GM15510 (cell line): ENCODE data around the gene HIBCH.

Experiments used
- POLR2A ChIP-seq: IDR thresholded peaks from 3 replicates; pipeline ENCODE4 v1.6.1; 2011; ENCODE audit warnings: borderline replicate concordance; ENCODE audit not compliant: insufficient read length; ENCODE audit errors: extremely low read depth

HIBCH gene

DNA sequence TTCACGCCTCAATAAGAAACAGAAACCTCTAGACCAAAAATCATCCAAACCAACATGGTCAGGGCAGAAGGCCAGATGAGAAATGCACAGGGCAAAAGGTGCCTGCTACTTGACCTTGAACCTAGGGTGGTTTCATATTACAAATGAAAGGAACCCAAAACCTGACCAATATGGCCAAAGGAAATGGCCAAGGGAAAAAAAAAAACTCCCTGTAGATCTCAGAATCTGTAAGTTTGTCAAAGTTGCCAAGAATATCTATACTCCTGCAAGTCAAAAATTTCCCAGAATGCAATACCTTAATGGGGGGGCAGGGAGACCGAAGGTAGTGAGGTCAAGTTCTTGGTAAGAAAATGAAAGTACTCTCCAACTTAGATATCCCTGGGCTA is 47.2 kb downstream of the HIBCH start:
- no peak for TF ChIP-seq POLR2A

DNA sequence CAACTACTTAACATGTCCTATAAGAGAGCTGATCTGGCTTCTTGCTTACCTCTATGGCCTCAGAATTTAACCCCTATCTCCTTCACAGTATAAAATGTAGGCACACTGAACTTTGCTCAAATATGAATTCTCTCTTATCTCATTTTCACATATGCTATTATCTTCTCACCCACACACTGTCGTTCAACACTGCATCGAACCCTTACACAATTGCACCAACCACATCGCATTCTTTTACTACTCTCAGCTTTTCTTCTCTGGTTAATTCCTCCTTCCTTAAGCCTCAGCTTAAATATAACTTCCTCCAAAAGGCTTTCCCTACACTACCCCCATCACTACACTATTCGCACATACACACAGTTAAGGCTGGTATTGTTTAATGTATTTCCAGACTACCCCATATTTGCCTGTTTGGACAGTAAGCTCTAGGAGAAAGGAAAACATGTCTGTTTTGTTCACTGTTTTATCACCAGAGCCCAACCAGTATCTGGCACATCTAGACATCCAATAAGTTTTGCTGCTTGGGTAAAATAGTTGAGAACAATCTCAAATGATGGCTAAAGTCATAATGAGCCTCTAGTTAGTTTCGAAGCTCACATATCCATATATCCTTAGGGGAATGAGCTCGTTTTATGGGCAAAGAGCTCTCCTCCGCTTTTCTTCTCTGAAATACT is 47.7 kb downstream of the HIBCH start:
- TF ChIP-seq POLR2A = no peak

DNA sequence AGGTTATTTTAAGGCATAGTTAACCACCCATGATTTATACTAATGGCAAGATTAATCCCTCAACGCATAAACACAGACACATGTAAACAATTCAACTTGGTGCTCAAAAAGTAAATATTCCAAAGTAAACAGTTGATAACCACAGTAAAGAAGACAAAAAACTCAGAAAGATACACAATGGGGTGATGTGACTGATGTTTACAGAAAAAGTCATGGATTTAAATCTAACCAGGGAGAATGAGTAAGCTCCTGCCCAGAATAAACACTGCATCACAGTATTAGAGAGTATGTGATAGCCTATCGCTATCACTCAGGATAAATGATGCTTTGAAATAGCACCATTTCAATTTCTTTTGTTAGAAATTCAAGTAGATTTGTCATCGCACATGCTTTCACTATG is 49.3 kb downstream of the HIBCH start:
- no peak for TF ChIP-seq POLR2A

DNA sequence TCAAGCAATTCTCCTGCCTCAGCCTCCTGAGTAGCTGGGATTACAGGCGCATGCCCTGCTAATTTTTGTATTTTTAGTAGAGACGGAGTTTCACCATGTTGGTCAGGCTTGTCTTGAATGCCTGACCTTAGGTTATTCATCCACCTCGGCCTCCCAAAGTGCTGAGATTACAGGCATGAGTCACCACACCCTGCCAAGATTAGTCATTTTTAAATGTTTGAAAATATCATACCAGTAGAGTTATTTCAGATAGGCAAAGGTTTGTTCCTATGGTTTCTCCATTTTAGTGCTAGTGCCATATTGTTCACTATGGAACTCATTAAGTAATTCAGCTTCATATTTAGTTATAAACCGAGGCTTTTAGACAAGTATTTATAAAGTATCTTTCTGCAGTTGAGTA is 52.3 kb downstream of the HIBCH start:
- no peak for TF ChIP-seq POLR2A

DNA sequence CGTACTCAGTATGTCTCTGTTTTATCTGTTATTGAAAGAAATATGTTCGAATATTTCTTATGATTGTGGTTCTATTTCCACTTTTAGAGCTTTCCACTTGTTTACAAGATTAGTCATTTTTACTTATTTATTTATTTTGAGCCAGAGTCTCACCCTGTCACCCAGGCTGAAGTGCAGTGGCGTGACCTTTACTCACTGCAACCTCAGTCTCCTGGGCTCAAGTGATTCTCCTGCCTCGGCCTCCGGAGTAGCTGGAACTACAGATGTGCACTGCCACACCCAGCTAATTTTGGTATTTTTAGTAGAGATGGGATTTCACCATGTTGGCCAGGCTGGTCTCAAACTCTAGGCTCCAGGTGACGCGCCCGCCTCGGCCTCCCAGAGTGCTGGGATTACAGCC is 53.3 kb downstream of the HIBCH start:
- no peak for TF ChIP-seq POLR2A

DNA sequence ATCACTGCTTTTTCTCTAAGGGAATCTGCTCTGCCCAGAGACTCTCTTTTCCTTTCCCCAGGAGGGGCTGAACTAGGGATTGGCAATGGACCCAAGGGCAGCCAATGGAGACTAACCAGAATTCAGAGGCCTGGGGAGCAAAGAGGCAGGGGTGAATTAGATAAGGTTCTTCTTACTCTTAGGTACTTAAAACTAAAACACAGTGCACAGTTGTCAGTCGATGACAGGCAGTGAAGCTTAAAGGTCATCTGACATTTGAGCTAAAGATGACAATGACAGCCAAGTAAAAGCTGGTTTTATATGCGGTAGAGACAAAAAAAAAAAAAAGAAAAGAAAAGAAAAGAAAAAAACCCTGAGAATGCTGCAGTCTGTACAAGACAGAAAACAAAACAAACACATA is 57.8 kb downstream of the HIBCH start:
- no peak for TF ChIP-seq POLR2A

DNA sequence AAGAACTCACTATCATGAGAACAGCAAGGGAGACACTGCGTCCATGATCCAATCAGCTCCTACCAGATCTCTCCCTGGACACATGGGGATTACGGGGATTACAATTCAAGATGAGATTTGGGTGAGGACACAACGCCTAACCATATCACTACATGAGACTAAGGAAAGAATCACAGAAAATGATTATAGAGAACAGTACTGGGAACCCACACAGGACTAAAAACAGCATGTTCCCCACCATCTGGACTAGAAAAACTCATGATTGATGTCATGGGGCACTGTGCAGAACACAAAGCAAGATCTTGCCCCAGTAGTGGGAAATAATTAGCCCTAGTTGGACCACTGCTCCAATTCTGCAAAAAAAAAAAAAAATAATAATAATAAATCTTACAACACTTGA is 63.5 kb downstream of the HIBCH start:
- no peak for TF ChIP-seq POLR2A

DNA sequence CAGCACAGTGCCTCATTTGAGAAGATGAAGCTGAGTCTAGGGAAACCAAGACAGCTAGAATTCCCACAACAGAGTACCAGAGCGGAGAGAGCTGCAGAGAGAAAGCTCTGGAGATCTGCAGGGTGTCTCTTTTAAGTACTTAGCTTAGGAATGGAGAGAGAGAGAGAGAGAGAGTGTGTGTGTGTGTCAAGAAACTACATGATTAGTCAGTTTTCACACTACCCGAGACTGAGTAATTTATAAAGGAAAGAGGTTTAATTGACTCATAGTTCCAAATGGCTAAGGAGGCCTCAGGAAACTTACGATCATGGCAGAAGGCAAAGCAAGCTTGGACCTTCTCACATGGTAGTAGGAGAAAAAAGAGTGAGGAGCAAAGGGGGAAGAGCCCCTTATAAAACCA is 64.0 kb downstream of the HIBCH start:
- no peak for TF ChIP-seq POLR2A

DNA sequence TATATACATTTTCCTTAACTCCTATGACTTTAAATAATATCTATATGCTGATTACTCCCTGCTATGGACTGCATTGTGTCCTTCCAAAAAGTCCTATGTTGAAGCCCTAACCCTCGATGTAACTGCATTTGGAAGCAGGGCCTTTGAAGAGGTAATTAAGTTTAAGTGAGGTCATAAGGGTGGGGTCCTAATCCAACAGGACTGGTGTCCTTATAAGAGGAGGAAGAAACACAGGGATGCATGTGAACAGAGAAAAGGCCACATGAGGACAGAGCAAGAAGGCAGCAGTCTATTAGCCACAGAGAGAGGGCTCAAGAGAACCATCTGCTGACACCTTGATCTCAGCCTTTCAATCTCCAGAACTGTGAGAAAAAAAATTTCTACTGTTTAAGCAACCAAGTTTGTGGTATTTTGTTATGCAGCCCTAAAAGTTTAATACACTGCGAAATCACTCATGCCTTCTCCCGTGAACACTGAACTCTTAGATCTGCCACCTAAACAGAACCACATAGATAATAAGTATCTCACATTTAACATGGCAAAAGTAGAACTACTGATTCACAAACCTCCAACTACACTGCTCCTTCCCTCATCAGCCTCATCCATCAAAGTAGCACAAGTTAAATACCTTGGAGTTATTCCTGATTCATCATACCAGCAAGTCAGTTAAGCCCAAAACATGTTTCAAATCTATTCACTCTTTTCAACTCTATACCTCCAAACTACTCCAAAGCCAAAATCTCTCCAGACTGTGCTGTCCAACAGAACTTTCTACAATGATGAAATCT is 65.4 kb downstream of the HIBCH start:
- no peak for TF ChIP-seq POLR2A

DNA sequence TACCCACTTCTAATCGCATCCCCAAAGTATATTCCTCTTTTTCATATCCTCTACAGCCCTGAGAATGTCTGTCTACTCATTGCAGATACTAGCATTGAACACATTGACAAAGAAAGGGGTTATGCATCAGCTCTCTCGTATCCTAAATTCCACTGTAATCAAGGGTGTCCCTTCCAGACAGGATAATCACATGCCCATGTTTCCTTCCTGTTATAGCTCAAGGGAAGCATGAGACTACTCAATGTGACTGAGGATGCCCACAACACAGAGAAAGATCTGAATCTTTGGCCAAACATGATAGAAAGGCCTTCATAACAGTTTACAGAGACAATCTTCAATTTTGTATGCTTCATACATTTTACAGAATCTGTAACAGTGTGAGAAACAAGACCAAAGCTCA is 69.2 kb downstream of the HIBCH start:
- TF ChIP-seq POLR2A = no peak

DNA sequence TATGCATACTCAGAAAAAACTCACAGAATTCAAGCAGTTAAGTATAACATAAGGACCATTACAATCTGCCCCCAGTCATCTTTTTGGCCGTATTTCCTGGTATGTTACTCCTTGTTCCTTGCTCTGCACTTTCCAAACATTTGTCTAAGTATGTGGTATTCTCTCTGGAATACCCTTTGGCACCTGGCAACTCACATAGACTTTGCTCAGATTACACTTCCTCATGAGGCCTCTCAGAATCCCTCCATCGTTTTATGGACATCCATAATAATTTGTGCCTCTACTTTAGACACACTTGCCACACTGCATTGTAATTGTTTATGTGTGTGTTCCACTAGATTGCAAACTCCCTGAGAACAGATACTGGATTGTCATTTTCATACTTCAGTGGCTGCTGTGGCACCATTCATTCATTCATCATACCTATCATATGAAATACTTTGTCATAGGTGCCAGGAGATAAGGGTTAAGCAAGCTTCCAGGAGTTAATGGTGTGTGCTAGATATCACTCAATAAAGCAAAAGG is 84.0 kb downstream of the HIBCH start:
- TF ChIP-seq POLR2A = no peak

DNA sequence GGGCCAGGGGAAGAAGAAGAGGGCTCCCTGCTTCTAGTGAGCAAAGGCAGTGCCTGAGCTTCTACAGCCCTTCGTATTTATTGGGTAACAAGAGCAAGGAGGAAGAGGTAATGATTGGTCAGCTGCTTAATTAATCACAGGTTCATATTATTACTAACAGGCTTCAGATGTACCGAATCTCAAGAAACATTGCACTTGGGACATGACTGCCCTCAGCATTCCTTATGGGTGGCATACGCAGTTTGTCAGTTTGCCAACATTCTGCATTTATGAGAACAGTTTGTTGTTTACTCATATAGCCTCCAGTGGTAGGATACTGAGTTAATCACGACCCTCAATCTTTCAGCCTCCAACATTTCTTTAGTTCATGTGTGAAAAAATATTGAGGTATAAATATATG is 84.5 kb downstream of the HIBCH start:
- no peak for TF ChIP-seq POLR2A

DNA sequence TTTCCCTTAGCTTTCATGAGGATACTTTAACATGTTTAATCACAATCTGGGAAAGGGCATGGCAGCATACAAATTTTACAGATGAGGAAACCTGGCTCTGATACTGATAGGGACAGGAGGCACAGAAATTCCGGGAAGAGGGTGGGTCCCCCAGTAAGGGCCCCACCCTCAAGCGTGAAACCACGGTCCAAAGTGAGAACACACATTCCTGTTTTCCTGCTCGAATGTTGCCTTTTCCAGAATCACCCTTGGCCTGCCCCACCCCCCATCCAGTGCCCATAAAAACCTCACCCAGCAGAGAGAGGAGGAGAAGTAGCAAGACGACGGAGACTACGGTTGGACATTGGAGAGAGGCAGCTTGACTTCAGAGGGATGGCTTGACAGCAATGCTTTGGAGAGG is 98.2 kb downstream of the HIBCH start:
- TF ChIP-seq POLR2A = no peak

DNA sequence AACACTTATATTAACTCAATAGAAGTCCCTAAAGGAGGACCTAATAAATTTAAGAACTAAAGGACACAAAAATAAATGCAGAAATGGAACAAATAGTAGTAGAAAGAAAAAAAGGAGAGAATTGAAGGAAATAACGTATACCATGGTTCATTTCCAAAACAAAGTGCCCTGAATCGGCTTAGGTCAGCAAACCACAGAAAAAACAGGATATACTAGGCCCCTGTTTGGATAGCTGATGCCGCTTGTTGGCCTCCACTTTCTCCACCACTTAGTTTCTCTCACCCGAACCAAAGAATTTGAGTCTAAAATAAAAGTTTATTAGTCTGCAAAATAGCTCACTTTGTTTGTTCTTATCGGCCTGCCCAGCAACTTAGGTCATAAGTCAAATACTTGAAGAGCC is 100.4 kb downstream of the HIBCH start:
- no peak for TF ChIP-seq POLR2A

DNA sequence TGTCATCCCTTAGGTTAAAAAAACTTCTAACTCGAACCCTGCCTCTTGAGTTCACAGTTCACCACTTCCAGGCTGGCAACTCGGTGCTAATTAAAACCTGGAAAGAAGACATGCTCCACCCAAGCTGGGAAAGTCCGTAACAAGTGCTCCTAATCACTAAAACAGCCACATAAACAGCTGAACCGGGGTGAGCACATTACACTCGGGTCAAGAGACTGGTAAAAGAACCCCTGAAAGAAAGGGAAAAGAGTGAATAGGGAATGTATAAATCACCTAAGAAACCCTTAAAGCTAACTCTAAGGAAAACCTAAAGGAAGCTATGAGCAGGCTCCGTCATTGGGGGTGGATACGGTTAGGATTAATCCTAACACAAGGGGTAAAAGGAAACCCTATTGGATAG is 102.0 kb downstream of the HIBCH start:
- TF ChIP-seq POLR2A = no peak

DNA sequence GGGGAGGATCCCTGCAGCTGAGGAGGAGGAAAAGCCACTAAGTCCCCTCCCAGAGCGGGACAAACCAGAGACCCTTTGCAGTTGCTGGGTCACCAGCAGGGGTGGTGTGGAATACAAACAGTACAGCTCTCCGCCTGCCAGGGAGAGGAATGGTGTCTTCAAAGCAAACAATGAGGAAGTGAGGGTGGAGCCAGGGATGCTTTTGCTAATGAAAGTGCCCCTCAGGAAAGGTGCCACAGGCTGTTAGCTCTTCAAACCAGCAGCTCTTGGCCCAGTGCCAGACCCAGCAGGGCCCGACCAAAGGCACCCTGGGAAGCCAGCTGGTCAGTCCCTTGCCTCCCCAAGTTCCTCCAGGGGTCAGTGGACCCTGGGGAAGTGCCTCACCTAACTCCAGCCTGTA is 102.8 kb downstream of the HIBCH start:
- TF ChIP-seq POLR2A = no peak

DNA sequence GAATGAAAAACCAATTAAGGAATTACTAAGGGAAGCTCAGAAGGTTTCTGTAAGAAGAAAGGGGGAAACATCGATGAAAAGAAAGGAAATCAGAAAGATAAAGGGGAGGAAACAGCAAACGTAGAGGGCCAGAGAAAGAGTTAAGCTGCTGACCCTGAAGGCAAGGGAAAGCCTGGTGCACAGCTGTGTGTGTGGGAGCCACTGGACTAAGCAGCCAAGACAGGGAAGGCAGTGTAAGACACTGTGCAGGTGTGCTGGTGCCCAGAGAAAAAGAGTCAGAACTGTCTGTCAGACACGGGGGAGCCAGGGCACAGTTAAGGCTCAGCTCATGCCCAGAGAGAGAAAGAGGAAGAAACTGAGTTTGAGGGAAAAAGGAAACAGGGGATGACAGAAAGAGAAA is 104.0 kb downstream of the HIBCH start:
- TF ChIP-seq POLR2A = no peak

DNA sequence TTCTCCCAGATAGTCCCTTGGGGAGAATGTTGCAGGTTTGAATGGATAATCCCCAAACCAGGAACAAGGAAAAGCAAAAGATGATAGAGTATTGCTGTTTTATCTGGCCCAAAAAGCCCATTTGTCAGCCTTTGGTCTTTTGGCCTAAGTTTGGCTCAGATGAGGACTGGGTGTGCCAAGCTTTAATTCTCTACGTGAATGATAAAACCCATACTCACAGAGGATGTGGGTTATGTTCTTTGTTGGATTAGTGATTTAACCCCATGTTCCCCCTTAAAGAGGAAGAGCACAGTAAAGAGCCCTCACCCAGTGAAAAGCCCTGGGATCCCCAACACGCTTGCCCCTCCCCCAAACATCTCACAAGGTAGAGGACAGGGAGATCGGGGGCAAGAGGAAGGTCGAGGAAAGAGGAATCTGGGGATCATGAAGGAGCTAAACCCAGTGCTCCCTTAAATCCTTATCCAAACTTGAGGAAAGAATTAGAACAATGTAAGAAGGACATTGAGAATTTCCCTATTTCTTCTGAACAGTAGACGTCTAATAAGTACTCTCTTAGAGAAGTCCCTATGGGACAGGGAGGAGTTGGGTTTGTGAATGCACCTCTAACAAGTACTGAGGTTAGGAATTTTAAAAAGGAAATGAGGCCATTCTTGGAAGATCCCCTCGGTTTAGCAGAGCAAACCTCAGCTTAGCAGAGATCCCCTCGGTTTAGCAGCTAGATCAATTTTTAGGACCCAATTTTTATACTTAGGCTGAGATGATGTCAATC is 105.0 kb downstream of the HIBCH start:
- no peak for TF ChIP-seq POLR2A
